ENCODE measurements around the gene DDI2.

DDI2 gene

DNA sequence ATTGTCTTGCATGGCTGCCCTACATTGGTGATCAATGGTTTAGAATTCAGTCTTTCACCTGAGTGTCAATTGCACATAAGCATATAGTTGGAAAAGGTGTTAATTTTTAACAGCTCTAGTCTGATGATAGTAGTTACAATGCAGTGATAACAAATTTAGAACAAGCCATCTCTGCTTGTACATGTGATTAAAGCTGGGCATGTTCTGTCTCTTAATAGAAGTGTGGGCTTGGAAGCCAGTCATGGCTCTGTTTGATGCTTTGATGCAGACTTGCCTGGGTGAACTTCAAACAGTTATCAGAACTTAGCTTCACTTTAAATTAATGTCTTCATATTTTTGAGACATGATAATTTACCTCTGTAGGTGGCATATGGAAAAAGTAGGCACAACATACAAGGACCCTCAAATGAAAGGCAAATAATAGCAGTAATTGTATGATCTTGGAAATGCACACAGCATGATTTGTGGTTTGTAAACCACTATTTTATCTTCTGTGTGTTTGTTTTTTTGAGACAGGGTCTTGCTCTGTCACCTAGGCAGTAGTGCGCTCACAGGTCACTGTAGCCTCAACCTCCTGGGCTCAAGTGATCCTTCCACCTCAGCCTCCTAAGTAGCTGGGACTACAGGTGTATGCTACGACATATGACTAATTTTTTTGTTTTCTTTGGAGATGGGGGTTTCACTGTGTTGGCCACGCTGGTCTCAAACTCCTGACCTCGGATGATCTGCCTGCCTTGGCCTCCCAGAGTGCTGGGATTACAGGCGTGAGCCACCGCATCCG lies 3.8 kb downstream of the DDI2 start:
- no peak for DNase-seq (ENCODE audit: low read depth)
- H3K4me3 ChIP-seq (ENCODE audit: control insufficient read depth, low read depth, low read length): no peak overlapping the region
- TF ChIP-seq, protein P1, sequence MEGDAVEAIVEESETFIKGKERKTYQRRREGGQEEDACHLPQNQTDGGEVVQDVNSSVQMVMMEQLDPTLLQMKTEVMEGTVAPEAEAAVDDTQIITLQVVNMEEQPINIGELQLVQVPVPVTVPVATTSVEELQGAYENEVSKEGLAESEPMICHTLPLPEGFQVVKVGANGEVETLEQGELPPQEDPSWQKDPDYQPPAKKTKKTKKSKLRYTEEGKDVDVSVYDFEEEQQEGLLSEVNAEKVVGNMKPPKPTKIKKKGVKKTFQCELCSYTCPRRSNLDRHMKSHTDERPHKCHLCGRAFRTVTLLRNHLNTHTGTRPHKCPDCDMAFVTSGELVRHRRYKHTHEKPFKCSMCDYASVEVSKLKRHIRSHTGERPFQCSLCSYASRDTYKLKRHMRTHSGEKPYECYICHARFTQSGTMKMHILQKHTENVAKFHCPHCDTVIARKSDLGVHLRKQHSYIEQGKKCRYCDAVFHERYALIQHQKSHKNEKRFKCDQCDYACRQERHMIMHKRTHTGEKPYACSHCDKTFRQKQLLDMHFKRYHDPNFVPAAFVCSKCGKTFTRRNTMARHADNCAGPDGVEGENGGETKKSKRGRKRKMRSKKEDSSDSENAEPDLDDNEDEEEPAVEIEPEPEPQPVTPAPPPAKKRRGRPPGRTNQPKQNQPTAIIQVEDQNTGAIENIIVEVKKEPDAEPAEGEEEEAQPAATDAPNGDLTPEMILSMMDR (IDR thresholded peaks at IDR 0.05; ENCODE audit: control insufficient read depth, insufficient read depth, low read depth, low read length, missing control alignments): no peak

DNA sequence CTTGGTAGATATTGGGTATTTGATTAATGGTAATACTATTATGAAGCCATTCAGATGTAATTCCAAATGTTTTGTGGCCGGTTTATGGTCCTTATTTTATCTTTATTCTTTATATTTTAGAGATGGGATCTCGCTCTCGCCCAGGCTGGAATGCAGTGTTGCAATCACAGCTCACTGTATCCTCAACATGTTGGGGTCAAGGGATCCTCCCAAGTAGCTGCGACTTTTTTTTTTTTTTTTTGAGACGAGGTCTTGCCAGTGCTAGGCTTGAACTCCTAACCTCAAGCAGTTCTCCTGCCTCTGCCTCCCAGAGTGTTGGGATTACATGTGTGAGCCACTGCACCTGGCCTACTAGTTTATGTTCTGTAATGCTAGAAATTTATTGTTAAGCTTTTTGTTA lies 4.7 kb downstream of the DDI2 start:
- no peak for DNase-seq (ENCODE audit: low read depth)
- no peak overlapping the region for H3K4me3 ChIP-seq (ENCODE audit: control insufficient read depth, low read depth, low read length)
- TF ChIP-seq, protein P1 (IDR thresholded peaks at IDR 0.05; ENCODE audit: control insufficient read depth, insufficient read depth, low read depth, low read length, missing control alignments): no peak

DNA sequence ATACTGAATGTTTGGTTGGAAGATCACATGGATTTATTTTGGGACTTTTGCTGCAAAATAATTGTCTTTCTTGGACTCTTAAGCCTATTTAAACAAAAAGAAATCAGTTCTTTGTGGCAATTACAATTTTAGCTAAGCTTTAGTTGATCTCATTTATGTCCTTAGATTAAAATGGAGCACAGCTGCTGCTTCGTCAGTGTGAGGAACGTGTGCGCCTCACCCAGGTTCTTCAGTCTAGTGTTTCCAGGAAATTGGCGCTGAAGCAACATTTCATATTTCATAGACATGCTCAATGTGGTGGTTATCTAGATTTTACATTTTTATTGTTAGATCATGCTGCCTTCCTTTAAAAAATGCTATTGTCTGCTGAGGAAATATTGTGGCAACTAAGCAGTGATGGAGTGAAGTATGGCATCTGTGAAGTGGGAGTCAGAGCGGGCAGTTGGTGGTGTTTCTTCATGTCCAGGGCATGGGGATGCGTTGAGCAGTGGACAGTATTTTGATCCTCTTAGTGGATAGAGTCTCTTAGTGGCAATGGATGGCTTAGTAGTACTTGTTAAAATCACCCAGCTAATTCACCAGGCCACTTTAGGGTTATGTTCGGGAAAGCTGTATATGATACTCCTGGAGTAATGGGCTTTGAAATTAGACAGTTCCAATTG lies 5.6 kb downstream of the DDI2 start:
- no peak overlapping the region for H3K4me3 ChIP-seq (ENCODE audit: control insufficient read depth, low read depth, low read length)
- TF ChIP-seq, protein P1 (IDR thresholded peaks at IDR 0.05; ENCODE audit: control insufficient read depth, insufficient read depth, low read depth, low read length, missing control alignments): no peak

DNA sequence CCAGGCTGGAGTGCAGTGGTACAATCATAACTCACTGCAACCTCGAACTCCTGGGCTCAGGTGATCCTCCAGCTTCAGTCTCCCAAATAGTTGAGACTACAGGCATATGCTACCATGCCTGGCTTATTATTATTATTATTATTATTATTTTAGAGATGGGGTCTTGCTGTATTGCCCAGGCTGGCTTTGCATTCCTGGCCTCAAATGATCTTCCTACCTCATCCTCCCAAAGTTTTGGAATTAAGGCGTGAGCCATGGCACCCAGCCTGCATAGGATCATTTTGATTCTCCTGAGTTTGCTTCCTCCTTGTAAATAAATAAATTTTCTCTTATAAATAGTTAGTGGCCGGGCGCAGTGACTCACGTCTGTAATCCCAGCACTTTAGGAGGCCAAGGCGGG lies 6.2 kb downstream of the DDI2 start:
- TF ChIP-seq, protein P1 (IDR thresholded peaks at IDR 0.05; ENCODE audit: control insufficient read depth, insufficient read depth, low read depth, low read length, missing control alignments): no peak
- H3K4me3 ChIP-seq (ENCODE audit: control insufficient read depth, low read depth, low read length): no peak overlapping the region
- DNase-seq (ENCODE audit: low read depth): no peak

More for the DNA sequence above, 5.6 kb downstream of the DDI2 start:
- DNase-seq (ENCODE audit: low read depth): no peak

DNA sequence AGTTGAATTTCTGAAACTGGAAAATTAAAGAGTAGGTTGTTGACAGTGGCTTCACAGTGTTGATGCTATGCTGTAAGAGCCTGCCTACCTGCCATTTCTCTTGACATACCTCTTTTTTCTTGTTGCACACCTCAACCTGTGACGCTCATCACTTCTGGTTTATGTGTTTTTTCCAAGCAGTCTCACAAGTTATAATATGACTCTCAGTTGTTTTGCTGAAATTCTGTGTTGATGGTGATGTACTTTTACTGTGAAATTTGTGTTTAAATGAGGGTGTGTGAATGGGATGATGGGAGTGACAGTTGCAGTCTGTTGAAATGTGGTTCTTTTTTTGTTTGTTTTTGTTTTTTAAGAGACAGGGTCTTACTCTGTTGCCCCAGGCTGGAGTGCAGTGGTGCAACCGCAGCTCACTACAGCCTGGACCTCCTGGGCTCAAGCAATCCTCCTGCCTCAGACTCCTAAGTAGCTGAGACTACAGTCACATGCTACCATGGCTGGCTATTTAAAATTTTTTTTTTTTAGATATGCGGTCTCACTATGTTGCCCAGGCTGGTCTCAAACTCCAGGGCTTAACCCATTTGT lies 7.0 kb downstream of the DDI2 start:
- no peak overlapping the region for H3K4me3 ChIP-seq (ENCODE audit: control insufficient read depth, low read depth, low read length)
- TF ChIP-seq, protein P1 (IDR thresholded peaks at IDR 0.05; ENCODE audit: control insufficient read depth, insufficient read depth, low read depth, low read length, missing control alignments): no peak
- no peak for DNase-seq (ENCODE audit: low read depth)

DNA sequence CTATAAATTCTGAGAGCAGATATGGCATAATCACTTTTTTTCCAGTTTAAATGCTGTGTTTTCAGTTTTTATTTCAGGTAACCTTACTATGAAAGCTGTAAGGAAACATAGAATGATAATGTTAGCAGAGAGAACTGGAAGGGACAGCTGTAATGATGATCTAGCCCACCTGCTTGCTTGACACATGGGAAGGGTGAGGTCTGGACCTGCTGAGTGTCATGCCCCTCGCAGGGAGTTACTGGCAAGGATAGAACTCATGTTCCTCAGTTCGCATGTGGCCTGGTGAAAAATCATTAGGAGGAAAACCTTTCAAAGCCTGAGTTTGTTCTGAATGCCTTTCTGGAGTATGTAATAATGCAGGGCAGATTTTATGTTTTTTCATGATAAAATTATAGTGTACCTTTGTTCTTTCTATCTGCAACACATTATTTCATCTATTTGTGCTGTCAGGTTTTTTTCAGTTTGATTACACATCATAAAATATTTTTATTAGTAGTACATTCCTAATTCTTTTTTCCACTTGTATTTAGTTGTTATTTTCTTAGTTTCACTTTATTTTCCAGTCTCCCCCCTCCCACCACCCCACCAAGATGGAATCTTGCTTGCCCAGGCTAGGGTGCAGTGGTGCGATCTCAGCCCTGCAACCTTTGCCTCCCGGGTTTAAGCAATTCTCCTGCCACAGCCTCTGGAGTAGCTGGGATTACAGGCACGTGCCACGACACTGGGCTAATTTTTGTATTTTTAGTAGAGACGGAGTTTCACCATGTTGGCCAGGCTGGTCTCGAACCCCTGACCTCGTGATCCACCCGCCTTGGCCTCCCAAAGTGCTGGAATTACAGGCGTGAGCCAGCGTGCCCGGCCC lies 8.0 kb downstream of the DDI2 start:
- DNase-seq (ENCODE audit: low read depth): no peak
- TF ChIP-seq, protein P1 (IDR thresholded peaks at IDR 0.05; ENCODE audit: control insufficient read depth, insufficient read depth, low read depth, low read length, missing control alignments): no peak
- no peak overlapping the region for H3K4me3 ChIP-seq (ENCODE audit: control insufficient read depth, low read depth, low read length)
